Prostate gland (tissue), 2 donors: ENCODE data around the gene FAM169A. TPM values are rescaled to one million over a fixed set of nuclear protein-coding genes. Genes with fewer than 3 reads are reported as not detected.
A peak's percentile ranks its signal among the peaks of the same experiment; 100 is the strongest.

ENCODE experiments used
- DNase-seq: peaks from one replicate; pipeline ENCODE4 v3.0.0-alpha.2; 2019; ENCODE audit warnings: low spot score
- H3K27ac ChIP-seq, 2 donors: fragments of 200-600 bp; sonication (generic); 2 replicates each; pipeline ENCODE4 v1.5.1; 2017 to 2019
- H3K27me3 ChIP-seq: fragments of 200-600 bp; sonication (generic); replicated peaks from 2 replicates; pipeline ENCODE4 v1.5.1; 2019; ENCODE audit not compliant: insufficient read depth
- H3K36me3 ChIP-seq, 2 donors: fragments of 200-600 bp; sonication (generic); 1 replicate in 1 of 2; 2 replicates in 1 of 2; pipeline versions ENCODE4 v1.5.1 to v1.8.1; 2017 to 2019
- H3K4me1 ChIP-seq: fragments of 200-600 bp; sonication (generic); replicated peaks from 2 replicates; pipeline ENCODE4 v1.5.1; 2019
- H3K4me3 ChIP-seq, 2 donors: fragments of 200-600 bp; sonication (generic); 2 replicates each; pipeline ENCODE4 v1.5.1; 2017 to 2019
- H3K9me3 ChIP-seq: fragments of 200-600 bp; sonication (generic); 2 replicates; pipeline ENCODE4 v1.5.1; 2017
- POLR2A ChIP-seq: fragments of 450-650 bp; IDR thresholded peaks from one replicate; pipeline ENCODE4 v1.6.1; 2016; ENCODE audit warnings: antibody characterized with exemption, mild to moderate bottlenecking
- POLR2AphosphoS5 ChIP-seq: sonication (generic); formaldehyde crosslinking; IDR thresholded peaks from one replicate; pipeline ENCODE4 v1.6.1; 2017; ENCODE audit warnings: antibody characterized with exemption
- WGBS: methylation state at CpG from one replicate; pipeline ENCODE4 v1.1.5; 2018; 5-methylcytosine and 5-hydroxymethylcytosine counted together
- intact Hi-C: fragments of 100-400 bp; cut with DNase I; formaldehyde crosslinking; loops from one replicate; pipeline ENCODE4 v1.14.2; 2022
- total RNA-seq, 2 donors: library from RNA; depleted of rRNA; stranded (reverse); fragments of >200 nt; gene quantifications; one replicate each; pipeline ENCODE4 v1.1.0, GENCODE V29; 2016
- TF ChIP-seq, protein P1 (sequence below), 4 experiments: fragments of 200-600 bp in 2 of 4; fragments of 450-650 bp in 2 of 4; sonication (generic) in 2 of 4; IDR thresholded peaks; 1 replicate in 3 of 4; 2 replicates in 1 of 4; pipeline ENCODE4 v1.5.1; 2016 to 2019; ENCODE audit warnings: antibody characterized with exemption in 4 of 4, mild to moderate bottlenecking in 2 of 4, moderate library complexity in 2 of 4

Gene FAM169A
- total RNA-seq, 2 donors from 2014 or later = 16.6 to 57.9 TPM

DNA sequence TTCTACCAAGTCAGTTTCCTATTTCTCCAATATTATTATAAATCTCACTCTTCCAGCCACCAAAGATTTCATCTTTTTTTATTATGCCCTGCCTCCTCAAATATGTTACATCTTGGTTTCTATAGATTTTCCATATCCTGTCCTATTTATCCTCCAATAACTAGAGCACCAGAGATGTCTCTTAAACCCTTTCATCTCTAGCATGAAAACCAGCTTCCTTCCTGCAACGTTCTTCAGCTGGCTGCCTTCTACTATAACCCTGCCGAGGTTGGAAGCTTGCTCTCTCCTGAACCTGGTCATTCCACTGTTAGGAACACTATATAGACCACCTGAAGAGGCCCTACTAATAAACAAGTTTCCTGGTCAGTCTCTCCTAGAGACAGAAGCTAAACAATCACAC is 27.9 kb downstream of the FAM169A start:
- H3K27me3 ChIP-seq = no peaks in the 10 kb centered on the region
- intact Hi-C loops = no loop called here
- no peaks in the 10 kb centered on the region for H3K9me3 ChIP-seq
- H3K4me3 ChIP-seq = no peak overlapping the region
- TF ChIP-seq, protein P1, sequence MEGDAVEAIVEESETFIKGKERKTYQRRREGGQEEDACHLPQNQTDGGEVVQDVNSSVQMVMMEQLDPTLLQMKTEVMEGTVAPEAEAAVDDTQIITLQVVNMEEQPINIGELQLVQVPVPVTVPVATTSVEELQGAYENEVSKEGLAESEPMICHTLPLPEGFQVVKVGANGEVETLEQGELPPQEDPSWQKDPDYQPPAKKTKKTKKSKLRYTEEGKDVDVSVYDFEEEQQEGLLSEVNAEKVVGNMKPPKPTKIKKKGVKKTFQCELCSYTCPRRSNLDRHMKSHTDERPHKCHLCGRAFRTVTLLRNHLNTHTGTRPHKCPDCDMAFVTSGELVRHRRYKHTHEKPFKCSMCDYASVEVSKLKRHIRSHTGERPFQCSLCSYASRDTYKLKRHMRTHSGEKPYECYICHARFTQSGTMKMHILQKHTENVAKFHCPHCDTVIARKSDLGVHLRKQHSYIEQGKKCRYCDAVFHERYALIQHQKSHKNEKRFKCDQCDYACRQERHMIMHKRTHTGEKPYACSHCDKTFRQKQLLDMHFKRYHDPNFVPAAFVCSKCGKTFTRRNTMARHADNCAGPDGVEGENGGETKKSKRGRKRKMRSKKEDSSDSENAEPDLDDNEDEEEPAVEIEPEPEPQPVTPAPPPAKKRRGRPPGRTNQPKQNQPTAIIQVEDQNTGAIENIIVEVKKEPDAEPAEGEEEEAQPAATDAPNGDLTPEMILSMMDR (IDR thresholded peaks at IDR 0.05) = no peak
- no peak for TF ChIP-seq POLR2A
- no peak for TF ChIP-seq POLR2AphosphoS5
- DNase-seq = no peak
- H3K4me1 ChIP-seq = peaks cover under 1% of the 10 kb centered on the region
- WGBS = 84% methylated on average over 2 of the region's 2 CpGs
- no peak overlapping the region for H3K27ac ChIP-seq
- no peaks in the 10 kb centered on the region for H3K36me3 ChIP-seq

DNA sequence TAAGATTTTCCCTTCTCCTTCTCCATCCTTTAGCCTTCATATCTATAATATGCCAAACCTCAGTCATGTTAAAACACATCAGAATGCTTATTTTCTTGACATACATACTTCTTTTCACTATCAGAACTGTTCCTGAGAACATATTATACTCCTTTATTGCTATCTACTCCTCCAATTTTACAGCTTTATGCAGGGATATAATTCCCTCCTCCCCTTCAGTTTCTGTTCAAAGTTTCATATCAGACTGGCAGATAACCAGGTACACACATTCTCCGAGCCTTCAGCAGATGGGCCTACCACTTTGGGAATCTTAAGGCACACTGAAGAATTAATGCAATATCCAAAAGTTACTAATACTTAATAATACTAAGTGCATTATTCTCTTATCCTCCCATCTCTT is 29.1 kb downstream of the FAM169A start:
- H3K36me3 ChIP-seq = no peaks in the 10 kb centered on the region
- DNase-seq = no peak
- H3K9me3 ChIP-seq = no peaks in the 10 kb centered on the region
- H3K4me1 ChIP-seq = peaks cover 3% of the 10 kb centered on the region
- intact Hi-C loops = no loop called here
- no peaks in the 10 kb centered on the region for H3K27me3 ChIP-seq
- no peak for TF ChIP-seq POLR2AphosphoS5
- TF ChIP-seq, protein P1 (IDR thresholded peaks at IDR 0.05) = no peak
- no peak for TF ChIP-seq POLR2A
- 62% methylated on average over 1 of the region's 1 CpG for WGBS
- no peak overlapping the region for H3K27ac ChIP-seq
- H3K4me3 ChIP-seq = no peak overlapping the region

DNA sequence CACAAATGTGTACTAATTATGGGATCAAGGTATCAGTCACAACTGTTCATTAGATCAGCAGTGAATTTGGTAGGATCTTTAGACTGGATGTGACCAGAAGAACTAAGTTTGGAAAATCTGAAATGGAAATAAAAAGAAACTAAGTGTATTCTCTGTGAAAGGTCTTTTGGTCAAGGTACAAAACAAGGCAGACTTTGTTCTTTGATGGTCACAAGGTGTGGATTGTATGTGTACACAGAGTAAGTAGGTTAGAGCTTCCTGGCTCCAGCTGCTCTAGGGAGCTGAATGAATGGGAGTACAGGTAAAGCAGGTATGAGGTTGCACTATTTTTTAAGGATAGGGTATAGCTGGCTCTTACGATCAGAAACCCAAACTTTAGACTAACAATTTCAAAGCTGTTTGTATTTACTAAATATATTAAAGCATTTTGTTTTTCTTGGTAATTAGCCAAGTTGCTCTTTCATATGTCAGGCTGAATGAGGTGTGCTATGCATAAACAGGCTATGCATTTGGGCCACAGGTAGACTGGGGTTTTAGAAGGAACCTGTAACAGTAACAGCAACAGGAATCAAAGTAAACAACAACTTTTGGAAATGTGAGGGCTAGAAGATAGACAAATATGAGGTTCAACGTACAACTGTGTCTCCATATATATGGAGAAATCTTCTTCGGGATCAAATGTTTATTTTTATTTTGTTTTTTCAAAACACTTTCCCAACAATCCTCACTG is 32.5 kb downstream of the FAM169A start:
- no peaks in the 10 kb centered on the region for H3K27me3 ChIP-seq
- WGBS = 85% methylated on average over 3 of the region's 3 CpGs
- no peaks in the 10 kb centered on the region for H3K9me3 ChIP-seq
- H3K36me3 ChIP-seq = no peaks in the 10 kb centered on the region
- DNase-seq = peak; percentile 44
- H3K4me3 ChIP-seq = no peak overlapping the region
- peaks cover 3% of the 10 kb centered on the region for H3K4me1 ChIP-seq
- peak; percentile 68 for TF ChIP-seq POLR2AphosphoS5
- TF ChIP-seq, protein P1 (IDR thresholded peaks at IDR 0.05) = no peak
- H3K27ac ChIP-seq = no peak overlapping the region
- intact Hi-C loops = no loop called here

DNA sequence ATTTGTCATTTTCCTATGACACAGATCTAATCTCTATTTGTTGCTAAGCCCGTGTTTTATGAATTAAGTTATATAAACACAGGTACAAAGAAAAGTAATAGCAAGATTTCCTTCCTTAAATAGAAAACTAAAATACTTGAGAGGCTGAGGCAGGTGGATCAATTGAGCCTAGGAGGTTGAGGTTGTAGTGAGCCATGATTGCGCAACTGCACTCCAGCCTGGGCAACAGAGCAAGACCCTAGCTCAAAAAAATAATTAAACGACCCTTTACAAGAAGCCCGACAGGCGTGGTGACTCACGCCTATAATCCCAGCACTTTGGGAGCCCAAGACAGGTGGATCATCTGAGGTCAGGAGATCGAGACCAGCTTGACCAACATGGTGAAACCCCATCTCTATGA is 36.8 kb downstream of the FAM169A start:
- H3K9me3 ChIP-seq = no peaks in the 10 kb centered on the region
- no peak for TF ChIP-seq POLR2A
- TF ChIP-seq, protein P1 (IDR thresholded peaks at IDR 0.05) = no peak
- TF ChIP-seq POLR2AphosphoS5 = no peak
- H3K27me3 ChIP-seq = no peaks in the 10 kb centered on the region
- 88% methylated on average over 7 of the region's 7 CpGs for WGBS
- H3K4me1 ChIP-seq = peaks cover 3% of the 10 kb centered on the region
- no peak overlapping the region for H3K27ac ChIP-seq
- DNase-seq = no peak
- intact Hi-C loops = no loop called here
- H3K4me3 ChIP-seq = no peak overlapping the region
- no peaks in the 10 kb centered on the region for H3K36me3 ChIP-seq

DNA sequence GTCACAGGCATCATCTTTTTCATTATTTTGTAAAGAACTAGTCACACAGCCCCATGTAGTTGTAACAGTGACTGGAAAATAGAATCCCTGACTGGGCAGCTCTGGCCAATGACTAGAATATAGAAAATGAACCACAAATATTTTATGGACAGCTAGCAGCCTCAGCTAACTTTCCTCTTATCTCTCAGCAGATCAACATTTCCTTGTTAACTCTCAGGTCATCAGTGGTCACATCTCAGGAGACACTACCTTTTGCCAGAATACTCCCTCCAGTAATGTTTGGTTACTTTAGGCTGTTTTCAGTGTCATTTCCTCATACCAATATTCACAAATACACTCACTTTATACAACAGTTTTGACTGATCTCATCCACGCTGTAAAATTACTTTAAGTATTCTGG is 43.9 kb downstream of the FAM169A start:
- WGBS = 72% methylated on average over 1 of the region's 1 CpG
- TF ChIP-seq POLR2A = no peak
- TF ChIP-seq, protein P1 (IDR thresholded peaks at IDR 0.05) = no peak
- intact Hi-C loops = no loop called here
- no peaks in the 10 kb centered on the region for H3K4me1 ChIP-seq
- no peaks in the 10 kb centered on the region for H3K9me3 ChIP-seq
- H3K27ac ChIP-seq = no peak overlapping the region
- no peak overlapping the region for H3K4me3 ChIP-seq
- H3K36me3 ChIP-seq = no peaks in the 10 kb centered on the region
- no peaks in the 10 kb centered on the region for H3K27me3 ChIP-seq
- DNase-seq = no peak
